GM23248 (cell line): Measurements from ENCODE around the gene VILL. TPM values are rescaled to one million over a fixed set of nuclear protein-coding genes. Genes with fewer than 3 reads are reported as not detected.

Source experiments
- DNase-seq: peaks from one replicate; pipeline ENCODE4 v3.0.0-alpha.2; 2015
- H2AFZ ChIP-seq: fragments of 200-600 bp; sonication (generic); 2 replicates; pipeline ENCODE4 v1.6.1; 2016; ENCODE audit warnings: antibody characterized with exemption
- H3F3A ChIP-seq: fragments of 200-600 bp; sonication (generic); 2 replicates; pipeline ENCODE4 v1.6.1; 2016; ENCODE audit warnings: mild to moderate bottlenecking, antibody characterized with exemption, mixed run types; ENCODE audit not compliant: insufficient read depth
- H3K27ac ChIP-seq: fragments of 200-600 bp; sonication (generic); 2 replicates; pipeline ENCODE4 v1.5.1; 2016; ENCODE audit warnings: mild to moderate bottlenecking
- H3K27me3 ChIP-seq: fragments of 200-600 bp; sonication (generic); replicated peaks from 2 replicates; pipeline ENCODE4 v1.6.1; 2016; ENCODE audit warnings: mild to moderate bottlenecking; ENCODE audit not compliant: insufficient read depth
- H3K36me3 ChIP-seq: fragments of 200-600 bp; sonication (generic); 2 replicates; pipeline ENCODE4 v1.6.1; 2016; ENCODE audit warnings: low read depth, mild to moderate bottlenecking
- H3K4me1 ChIP-seq: fragments of 200-600 bp; sonication (generic); 2 replicates; pipeline ENCODE4 v1.6.1; 2016; ENCODE audit warnings: mild to moderate bottlenecking; ENCODE audit not compliant: insufficient read depth
- H3K4me2 ChIP-seq: fragments of 200-600 bp; sonication (generic); one replicate; pipeline ENCODE4 v1.6.1; 2016; ENCODE audit warnings: mild to moderate bottlenecking; ENCODE audit not compliant: unreplicated experiment
- H3K4me3 ChIP-seq: fragments of 200-600 bp; sonication (generic); 2 replicates; pipeline ENCODE4 v1.5.1; 2016; ENCODE audit warnings: mild to moderate bottlenecking
- H3K79me2 ChIP-seq: fragments of 200-600 bp; sonication (generic); 2 replicates; pipeline ENCODE4 v1.6.1; 2016; ENCODE audit warnings: mild to moderate bottlenecking; ENCODE audit not compliant: insufficient read depth
- H3K9ac ChIP-seq: fragments of 200-600 bp; sonication (generic); 2 replicates; pipeline ENCODE4 v1.6.1; 2016; ENCODE audit warnings: mild to moderate bottlenecking
- H3K9me2 ChIP-seq: fragments of 200-600 bp; sonication (generic); 2 replicates; pipeline ENCODE4 v1.6.1; 2016; ENCODE audit warnings: mixed run types, mild to moderate bottlenecking, moderate library complexity; ENCODE audit not compliant: insufficient read depth
- H3K9me3 ChIP-seq: fragments of 200-600 bp; sonication (generic); one replicate; pipeline ENCODE4 v1.6.1; 2017; ENCODE audit warnings: low read depth
- H4K20me1 ChIP-seq: fragments of 200-600 bp; sonication (generic); 2 replicates; pipeline ENCODE4 v1.6.0; 2016; ENCODE audit not compliant: insufficient read depth
- EZH2 ChIP-seq: fragments of 200-600 bp; sonication (generic); IDR thresholded peaks from 2 replicates; pipeline ENCODE4 v1.6.1; 2018; ENCODE audit warnings: antibody characterized with exemption, mild to moderate bottlenecking; ENCODE audit not compliant: insufficient read depth, poor library complexity, severe bottlenecking
- EZH2phosphoT487 ChIP-seq: fragments of 200-600 bp; sonication (generic); IDR thresholded peaks from 2 replicates; pipeline ENCODE4 v1.6.1; 2018; ENCODE audit warnings: antibody characterized with exemption, moderate library complexity, mild to moderate bottlenecking, low read depth; ENCODE audit not compliant: insufficient read depth
- WGBS, 2 experiments: methylation state at CpG; one replicate each; pipeline ENCODE4 v1.1.6; 2015 to 2017; ENCODE audit warnings: low lambda C conversion rate in 2 of 2, low coverage in 1 of 2; ENCODE audit errors: missing lambda C conversion rate in 2 of 2; 5-methylcytosine and 5-hydroxymethylcytosine counted together
- in situ Hi-C: fragments of 300-500 bp; cut with MboI; formaldehyde crosslinking; loops from 2 replicates; pipeline ENCODE4 v1.15.0; 2020
- polyA plus RNA-seq: library from polyadenylated mRNA; unstranded; fragments of >200 nt; fragmentation: Nextera tagmentation; extraction: Ambion mirVana; gene quantifications from 2 replicates; pipeline ENCODE4 v1.2.1, GENCODE V29; 2016
- total RNA-seq: library from RNA; depleted of rRNA; stranded (reverse); fragments of >200 nt; shearing (Covaris generic); gene quantifications from 2 replicates; pipeline ENCODE4 v1.2.3, GENCODE V29; 2014

The VILL gene
- total and polyA plus RNA-seq, 2 experiments from 2014 or later, result 2.8 to 12.4 TPM

DNA sequence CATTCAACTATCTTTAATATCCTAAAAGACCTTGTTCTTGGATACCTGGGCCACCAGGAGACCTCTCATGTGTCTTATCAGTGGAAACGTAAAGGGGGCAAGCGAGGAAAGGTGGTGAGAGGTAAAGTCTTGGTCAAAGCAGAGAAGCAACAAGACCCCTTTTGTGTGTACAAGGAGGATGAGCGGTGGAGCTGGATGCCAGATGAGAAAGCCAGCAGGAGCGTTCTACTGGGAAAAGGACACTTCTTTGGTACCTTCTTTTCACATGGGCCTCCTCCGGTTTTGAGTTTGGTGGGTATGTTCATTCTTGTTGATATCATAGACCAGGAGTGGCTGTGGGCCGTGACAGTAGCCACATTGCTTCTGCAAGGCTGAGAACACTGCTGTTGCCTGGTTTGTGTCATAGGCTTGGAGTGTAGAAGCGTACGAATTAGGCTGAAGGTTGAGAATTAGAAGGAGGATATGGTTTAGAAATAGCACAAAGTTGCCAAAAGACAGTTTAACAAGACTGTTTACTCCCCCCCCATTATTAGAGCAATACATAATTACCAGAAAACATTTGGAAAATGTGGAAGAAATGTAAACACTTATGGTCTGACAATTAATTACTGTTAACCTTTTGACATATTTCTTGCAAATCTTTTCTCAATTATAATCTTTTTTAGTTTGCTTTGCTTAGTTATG lies 46.8 kb upstream of the VILL start:
- in situ Hi-C loops, result no loop called here
- H3K4me1 ChIP-seq, result peaks cover 28% of the 10 kb centered on the region
- H3F3A ChIP-seq, result peaks cover 8% of the 10 kb centered on the region; the same call in 1 of the 2 replicates
- no peak overlapping the region for H3K4me3 ChIP-seq
- H3K9me3 ChIP-seq, result no peaks in the 10 kb centered on the region
- no peak overlapping the region for H3K27ac ChIP-seq
- H3K27me3 ChIP-seq, result no peaks in the 10 kb centered on the region
- DNase-seq, result no peak
- H3K9ac ChIP-seq, result no peak overlapping the region
- no peaks in the 10 kb centered on the region for H3K9me2 ChIP-seq
- no peak overlapping the region for H3K4me2 ChIP-seq
- TF ChIP-seq EZH2phosphoT487 (no peak), EZH2 (no peak)
- WGBS, 2 experiments, result 93 to 94% methylated on average over 8 of the region's 8 CpGs
- H3K79me2 ChIP-seq, result peaks cover 60% of the 10 kb centered on the region
- no peaks in the 10 kb centered on the region for H3K36me3 ChIP-seq
- no peaks in the 10 kb centered on the region for H4K20me1 ChIP-seq
- no peak overlapping the region for H2AFZ ChIP-seq

- peaks cover 54% of the 10 kb centered on the region for H3K79me2 ChIP-seq
- in situ Hi-C loops, result no loop called here
- no peak overlapping the region for H3K4me3 ChIP-seq
- peak overlapping the region; percentile 38 for H3K4me2 ChIP-seq
- no peaks in the 10 kb centered on the region for H3K9me2 ChIP-seq
- no peak overlapping the region for H2AFZ ChIP-seq
- H3K27ac ChIP-seq, result no peak overlapping the region
- peaks cover 8% of the 10 kb centered on the region; the same call in 1 of the 2 replicates for H3F3A ChIP-seq
- 0 out of 2 replicates have a peak overlapping the region, but pooled peaks have one; percentile 17 for H3K9ac ChIP-seq
- WGBS, 2 experiments, result 33 to 65% methylated on average over 2 of the region's 2 CpGs
- no peaks in the 10 kb centered on the region for H3K9me3 ChIP-seq
- H3K4me1 ChIP-seq, result peaks cover 27% of the 10 kb centered on the region
- no peaks in the 10 kb centered on the region for H3K27me3 ChIP-seq
- no peak for TF ChIP-seq EZH2phosphoT487
- no peak for TF ChIP-seq EZH2
- DNase-seq, result no peak
- H4K20me1 ChIP-seq, result no peaks in the 10 kb centered on the region
- no peaks in the 10 kb centered on the region for H3K36me3 ChIP-seq
These were observed 46.2 kb upstream of the VILL start for GRCh38 chr3:37944391-37944842.

GRCh38 chr3:37945156-37945806 lies 45.3 kb upstream of the VILL start:
- no peaks in the 10 kb centered on the region for H3K9me3 ChIP-seq
- H3K9me2 ChIP-seq, result no peaks in the 10 kb centered on the region
- H4K20me1 ChIP-seq, result no peaks in the 10 kb centered on the region
- peaks cover 8% of the 10 kb centered on the region; the same call in 1 of the 2 replicates for H3F3A ChIP-seq
- H2AFZ ChIP-seq, result no peak overlapping the region
- in situ Hi-C loops, result no loop called here
- H3K36me3 ChIP-seq, result no peaks in the 10 kb centered on the region
- no peak overlapping the region for H3K9ac ChIP-seq
- no peak overlapping the region for H3K4me3 ChIP-seq
- H3K27ac ChIP-seq, result peak overlapping the region; percentile 38; the same call in 1 of the 2 replicates
- H3K79me2 ChIP-seq, result peaks cover 45% of the 10 kb centered on the region
- no peaks in the 10 kb centered on the region for H3K27me3 ChIP-seq
- H3K4me1 ChIP-seq, result peaks cover 27% of the 10 kb centered on the region
- DNase-seq, result no peak
- peak overlapping the region; percentile 54 for H3K4me2 ChIP-seq
- TF ChIP-seq EZH2 (no peak), EZH2phosphoT487 (no peak)
- WGBS, 2 experiments, result 72 to 73% methylated on average over 6 of the region's 6 CpGs

DNA sequence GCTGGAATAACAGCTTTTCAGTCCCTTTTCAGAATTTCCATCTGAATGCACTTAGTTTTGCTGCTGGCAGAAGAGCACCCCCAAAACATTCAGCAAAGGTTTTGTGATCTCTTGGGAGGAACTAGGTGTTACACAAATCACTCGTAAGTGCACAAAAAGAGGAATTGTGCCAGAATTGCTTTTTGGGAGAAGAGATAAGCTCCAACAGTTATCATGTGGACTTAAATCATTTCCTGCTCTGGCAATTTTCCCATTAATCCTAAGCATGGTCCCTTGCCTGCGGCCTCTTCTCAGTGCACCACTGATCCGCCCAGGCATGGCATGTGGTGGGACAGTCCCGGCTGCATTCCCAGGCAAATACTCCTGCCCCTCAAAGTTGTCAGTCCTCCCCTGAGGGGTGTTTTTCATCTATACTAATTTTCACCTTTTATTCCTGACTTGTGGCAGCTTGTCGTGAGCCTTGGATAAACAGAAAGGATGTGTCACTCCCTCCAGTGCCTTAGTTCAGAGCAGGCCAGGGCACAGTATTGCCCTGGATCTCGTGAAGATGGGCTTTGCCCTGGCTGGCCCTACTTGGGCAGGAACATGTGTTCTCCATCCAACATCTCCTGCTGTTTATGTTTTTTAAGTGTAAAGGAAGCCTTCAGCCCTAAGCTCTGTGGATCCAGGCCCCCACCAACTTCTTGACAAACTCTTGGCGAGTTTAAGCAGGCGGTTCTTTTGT lies 44.6 kb upstream of the VILL start:
- 54% methylated on average over 8 of the region's 8 CpGs for WGBS, 2 experiments

More for the DNA sequence above, 44.6 kb upstream of the VILL start:
- Histone ChIP-seq H3F3A (peaks cover 8% of the 10 kb centered on the region; the same call in 1 of the 2 replicates), H3K9me2 (no peaks in the 10 kb centered on the region), H3K9me3 (no peaks in the 10 kb centered on the region), H3K4me2 (peak overlapping the region; percentile 54), H4K20me1 (no peaks in the 10 kb centered on the region), H3K4me3 (no peak overlapping the region), H3K4me1 (peaks cover 27% of the 10 kb centered on the region), H3K27ac (peak overlapping the region; percentile 38), H3K27me3 (no peaks in the 10 kb centered on the region), H3K79me2 (peaks cover 38% of the 10 kb centered on the region), H3K9ac (no peak overlapping the region), H3K36me3 (no peaks in the 10 kb centered on the region), H2AFZ (no peak overlapping the region)
- DNase-seq, result peak; percentile 47
- TF ChIP-seq EZH2phosphoT487 (no peak), EZH2 (no peak)
- in situ Hi-C loops, result no loop called here
